GM10266 (cell line): ENCODE data around the gene TMEM132D.

Source experiments
- DNase-seq: peaks from one replicate; pipeline ENCODE4 v3.0.0; 2012; ENCODE audit errors: extremely low spot score
- TF ChIP-seq, protein P1 (sequence below): IDR thresholded peaks from 2 replicates; pipeline ENCODE4 v1.5.1; 2012; ENCODE audit warnings: mild to moderate bottlenecking, low read depth; ENCODE audit not compliant: control insufficient read depth, insufficient read depth; ENCODE audit errors: missing control alignments

Gene TMEM132D

DNA sequence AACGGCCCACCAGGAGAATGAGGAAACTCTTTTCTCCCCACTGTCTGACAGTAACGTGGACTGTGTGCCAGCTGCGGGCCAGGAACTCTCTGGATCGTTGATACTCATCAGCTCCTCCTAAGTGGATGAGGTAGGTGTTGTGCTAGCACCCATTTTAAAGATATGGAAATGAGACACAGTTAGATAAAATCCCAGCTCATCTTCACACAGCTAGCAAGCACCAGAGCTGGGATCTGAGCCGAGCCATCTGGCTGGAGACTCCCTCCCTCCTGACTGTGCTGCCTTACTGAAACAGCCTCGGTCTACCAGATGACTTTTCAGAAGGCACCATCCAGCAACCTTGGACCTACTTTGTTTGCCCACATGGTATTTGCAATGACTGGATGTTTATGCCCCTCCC is 49.2 kb downstream of the TMEM132D start:
- TF ChIP-seq, protein P1, sequence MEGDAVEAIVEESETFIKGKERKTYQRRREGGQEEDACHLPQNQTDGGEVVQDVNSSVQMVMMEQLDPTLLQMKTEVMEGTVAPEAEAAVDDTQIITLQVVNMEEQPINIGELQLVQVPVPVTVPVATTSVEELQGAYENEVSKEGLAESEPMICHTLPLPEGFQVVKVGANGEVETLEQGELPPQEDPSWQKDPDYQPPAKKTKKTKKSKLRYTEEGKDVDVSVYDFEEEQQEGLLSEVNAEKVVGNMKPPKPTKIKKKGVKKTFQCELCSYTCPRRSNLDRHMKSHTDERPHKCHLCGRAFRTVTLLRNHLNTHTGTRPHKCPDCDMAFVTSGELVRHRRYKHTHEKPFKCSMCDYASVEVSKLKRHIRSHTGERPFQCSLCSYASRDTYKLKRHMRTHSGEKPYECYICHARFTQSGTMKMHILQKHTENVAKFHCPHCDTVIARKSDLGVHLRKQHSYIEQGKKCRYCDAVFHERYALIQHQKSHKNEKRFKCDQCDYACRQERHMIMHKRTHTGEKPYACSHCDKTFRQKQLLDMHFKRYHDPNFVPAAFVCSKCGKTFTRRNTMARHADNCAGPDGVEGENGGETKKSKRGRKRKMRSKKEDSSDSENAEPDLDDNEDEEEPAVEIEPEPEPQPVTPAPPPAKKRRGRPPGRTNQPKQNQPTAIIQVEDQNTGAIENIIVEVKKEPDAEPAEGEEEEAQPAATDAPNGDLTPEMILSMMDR, result no peak
- DNase-seq, result no peak

DNA sequence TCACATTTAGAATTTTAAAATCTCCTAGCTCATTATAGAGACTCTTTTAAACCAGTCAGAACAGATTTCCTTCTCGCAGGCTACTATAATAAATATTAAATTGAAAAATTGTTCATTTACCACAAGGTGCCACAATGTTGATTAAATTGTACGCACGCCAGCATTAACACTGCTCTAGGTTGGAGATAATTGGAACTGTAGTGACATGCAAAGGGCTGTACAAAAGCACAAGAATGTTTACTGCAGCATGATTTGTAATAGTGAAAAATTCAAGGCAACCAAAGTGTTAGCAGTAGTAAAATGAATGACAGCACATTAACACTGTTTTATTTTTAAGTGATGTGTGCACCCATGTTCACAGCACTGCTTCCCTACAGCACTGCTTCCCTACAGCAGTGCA is 52.5 kb downstream of the TMEM132D start:
- DNase-seq, result no peak
- TF ChIP-seq, protein P1, result no peak

DNA sequence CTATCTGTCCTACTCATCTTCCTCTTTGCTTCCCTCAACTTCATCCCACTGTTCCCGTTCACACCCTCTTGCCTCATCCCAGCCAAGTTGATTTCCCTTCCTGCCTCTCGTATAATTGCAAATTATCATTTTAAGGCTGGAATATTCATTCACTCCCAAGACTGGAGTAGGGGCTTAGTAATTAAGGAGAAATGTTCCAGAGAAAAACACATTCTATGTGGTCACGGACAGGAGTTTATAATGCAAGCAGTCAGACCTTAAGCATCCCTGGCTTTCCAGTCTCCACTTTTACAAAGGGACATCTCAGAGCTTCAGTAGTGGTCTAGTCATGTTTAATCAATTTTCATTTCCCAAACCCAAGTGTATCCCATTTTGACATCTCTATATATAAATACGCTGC is 54.9 kb downstream of the TMEM132D start:
- TF ChIP-seq, protein P1, result no peak
- DNase-seq, result no peak

DNA sequence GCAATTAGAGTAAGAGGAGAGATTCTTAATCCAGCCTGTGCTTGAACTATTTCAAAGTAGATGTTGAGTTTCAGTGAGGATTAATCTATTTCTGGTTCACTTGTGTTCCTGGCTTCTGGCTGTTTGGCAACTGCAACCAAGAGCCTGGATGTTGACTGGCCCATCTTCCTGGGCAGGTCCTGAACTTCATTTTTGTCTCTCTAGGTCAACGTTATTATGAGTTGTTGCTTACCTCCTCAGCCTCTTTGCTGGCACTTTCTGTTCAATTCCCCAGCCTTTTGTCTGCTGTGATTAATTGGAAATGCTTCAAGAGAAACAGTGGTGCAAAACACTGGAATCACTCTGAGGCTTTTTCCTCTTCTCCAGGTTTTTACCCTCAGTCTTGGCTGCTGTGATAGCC is 56.8 kb downstream of the TMEM132D start:
- TF ChIP-seq, protein P1, result no peak
- DNase-seq, result no peak

DNA sequence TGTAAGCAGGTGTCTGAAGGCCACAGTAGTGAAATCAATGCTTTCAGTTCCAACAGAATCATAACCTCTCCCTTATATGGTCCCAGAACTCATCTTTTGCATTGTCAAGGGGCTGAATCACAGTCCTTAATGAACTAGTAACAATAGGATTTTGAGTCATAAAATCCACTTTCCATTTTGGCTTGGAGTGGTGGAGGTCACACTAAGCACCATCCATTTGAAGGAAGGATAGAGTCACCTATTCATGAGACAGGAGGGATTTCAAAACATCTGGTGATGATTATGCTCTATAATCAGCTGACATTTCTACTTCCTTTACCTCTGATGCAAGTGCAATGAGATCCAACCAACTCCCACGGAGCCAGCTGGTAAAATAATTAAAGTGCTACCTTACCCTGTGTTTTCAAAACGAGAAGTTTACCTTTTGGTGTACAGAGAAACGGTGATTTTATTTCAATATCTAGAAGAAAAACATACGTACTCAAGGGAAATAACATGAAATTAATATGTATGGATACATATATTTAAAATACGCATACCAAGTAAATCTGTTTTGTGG is 59.1 kb downstream of the TMEM132D start:
- TF ChIP-seq, protein P1, result no peak
- no peak for DNase-seq

DNA sequence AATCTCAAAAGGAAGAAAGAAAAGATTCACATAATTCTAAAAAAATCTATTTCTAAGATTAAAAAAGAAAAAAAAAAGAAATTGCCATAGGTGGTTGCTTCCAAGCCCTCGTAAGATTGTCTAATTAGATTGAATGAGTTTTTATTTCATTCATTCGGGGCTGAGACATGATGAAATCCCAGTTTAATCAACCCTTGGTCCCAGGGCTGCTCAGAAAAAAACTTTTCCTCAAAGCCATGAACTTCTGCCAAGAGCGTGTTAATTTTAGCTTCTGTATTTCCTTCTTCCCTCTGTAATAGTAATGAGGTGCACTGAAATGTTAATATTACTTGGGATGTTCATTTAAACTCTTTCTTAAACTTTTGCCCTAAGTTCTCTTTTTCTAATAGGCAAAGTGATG is 62.6 kb downstream of the TMEM132D start:
- TF ChIP-seq, protein P1, result no peak

DNA sequence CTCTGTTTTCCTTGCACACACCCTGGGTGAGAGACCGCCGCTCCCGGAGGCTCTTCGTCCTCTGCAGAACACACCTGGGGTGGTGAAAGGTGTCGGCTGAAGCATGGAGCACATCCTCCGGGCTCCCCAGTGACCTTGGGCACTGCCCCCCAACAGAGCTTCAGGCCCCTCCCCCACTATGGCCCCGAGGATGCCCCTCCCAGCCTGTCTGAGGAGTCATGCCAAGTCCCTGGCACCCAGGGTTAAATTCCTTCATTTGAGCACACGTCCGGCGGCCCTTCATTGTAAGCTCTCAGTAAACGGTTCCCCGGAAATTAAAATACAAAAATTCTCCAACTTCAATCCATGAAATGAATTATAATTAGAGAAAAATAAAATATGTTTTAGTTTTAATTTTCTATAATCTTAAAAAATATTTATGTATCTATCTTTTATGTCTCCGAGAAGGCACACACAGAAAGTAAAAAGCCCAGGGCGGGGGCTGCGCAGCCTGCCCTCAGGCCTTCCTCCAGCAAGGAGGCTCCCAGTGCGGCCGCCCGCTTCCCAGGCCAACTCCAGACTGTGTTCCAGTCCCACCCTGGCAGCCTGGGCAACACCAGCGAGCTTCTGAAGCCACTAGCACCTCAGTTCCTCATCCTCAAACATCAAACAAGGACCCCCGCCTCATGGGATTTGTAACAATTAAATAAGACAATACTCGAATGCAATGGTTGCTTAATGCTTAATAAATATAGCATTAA is 63.5 kb downstream of the TMEM132D start:
- TF ChIP-seq, protein P1, result no peak
- no peak for DNase-seq

More for the DNA sequence above, 62.6 kb downstream of the TMEM132D start:
- no peak for DNase-seq
